NCI-H2196 treated with DMSO at 0.1 percent for 48 hours (cell line): ENCODE results near the gene CEP131.

Source experiments
- DNase-seq: peaks from one replicate; lab custom pipeline; 2025; ENCODE audit not compliant: unreplicated experiment; lab: John Stamatoyannopoulos, UW

The CEP131 gene

DNA sequence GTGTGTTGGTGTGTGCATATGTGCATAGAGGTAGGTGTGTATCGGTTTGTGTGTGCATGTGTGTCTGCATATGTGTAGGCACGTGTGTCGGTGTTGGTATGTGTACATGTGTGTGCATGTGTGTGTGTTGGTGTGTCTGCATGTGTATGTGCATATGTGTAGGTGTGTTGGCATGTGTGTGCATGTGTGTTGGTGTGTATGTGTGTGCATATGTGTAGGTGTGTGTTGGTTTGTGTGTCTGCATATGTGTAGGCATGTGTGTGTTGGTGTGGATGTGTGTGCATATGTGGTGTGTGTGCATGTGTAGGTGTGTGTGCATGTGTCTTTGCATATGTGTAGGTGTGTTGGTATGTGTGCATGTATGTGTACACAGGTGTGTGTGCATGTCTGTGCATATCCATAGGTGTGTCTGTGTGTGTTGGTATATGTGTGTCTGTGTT lies 52.9 kb downstream of the CEP131 start:
- DNase-seq: no peak

DNA sequence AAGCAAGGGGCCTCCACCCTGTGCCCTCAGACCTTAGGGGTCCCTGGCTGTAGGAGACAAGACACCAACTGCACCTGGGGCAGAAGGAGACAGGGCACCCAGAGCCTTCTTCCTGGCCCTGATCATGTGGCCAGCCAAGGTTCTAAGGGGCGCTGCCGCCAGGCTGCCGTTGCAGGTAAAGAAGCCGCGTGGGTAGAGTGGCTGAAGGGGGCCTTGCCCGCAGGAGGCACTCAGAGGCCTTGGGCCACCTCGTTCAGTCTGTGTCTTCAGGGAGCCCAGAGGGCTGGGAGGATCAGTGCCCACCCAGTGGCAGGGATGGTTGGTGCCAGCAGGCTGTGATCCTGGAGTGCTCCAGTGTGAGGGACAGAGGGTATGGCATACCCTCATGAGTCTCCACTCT lies 55.1 kb downstream of the CEP131 start:
- no peak for DNase-seq

DNA sequence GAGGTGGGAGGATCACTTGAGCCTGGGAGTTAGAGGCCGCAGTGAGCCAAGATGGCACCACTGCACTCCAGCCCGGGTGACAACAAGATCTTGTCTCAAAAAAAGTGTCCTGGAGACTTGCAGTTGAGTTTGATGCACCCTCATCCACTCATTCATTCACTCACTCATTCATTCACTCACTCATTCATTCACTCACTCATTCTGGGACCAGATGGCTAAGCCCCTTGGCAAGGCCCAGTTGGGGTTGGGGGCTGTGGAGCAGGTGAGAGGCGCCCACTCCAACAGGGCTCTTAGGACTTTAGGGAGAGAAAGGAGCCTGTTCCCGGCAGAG lies 55.6 kb downstream of the CEP131 start:
- DNase-seq: no peak

DNA sequence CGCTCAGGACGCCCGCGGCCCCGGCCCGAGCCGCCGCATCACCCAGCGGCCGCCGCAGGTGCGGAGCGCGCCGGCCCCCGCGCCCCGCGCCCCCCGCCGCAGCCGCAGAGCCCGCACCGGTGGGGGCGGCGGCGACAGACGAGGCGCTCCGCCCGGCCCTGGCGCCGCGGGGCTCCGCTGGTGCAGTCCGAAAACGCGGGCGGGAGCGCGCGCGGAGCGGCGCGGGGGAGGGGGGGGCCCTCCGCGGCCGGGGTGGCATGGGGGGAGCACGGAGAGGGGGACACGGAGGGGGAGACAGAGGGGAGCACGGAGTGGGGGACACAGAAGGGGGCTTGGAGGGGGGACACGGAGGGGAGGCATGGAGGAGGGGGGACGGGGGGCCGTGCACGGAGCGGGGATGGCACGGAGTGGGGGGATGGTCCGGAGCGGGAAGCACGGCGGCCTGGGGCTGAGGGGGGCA lies 56.7 kb downstream of the CEP131 start, which contains the start of gene AATK:
Gene AATK, minus strand, starts transcription at position 189 of the 460 bp plus-strand sequence. CDS start 229 bp downstream, outside the sequence.
- DNase-seq: no peak

DNA sequence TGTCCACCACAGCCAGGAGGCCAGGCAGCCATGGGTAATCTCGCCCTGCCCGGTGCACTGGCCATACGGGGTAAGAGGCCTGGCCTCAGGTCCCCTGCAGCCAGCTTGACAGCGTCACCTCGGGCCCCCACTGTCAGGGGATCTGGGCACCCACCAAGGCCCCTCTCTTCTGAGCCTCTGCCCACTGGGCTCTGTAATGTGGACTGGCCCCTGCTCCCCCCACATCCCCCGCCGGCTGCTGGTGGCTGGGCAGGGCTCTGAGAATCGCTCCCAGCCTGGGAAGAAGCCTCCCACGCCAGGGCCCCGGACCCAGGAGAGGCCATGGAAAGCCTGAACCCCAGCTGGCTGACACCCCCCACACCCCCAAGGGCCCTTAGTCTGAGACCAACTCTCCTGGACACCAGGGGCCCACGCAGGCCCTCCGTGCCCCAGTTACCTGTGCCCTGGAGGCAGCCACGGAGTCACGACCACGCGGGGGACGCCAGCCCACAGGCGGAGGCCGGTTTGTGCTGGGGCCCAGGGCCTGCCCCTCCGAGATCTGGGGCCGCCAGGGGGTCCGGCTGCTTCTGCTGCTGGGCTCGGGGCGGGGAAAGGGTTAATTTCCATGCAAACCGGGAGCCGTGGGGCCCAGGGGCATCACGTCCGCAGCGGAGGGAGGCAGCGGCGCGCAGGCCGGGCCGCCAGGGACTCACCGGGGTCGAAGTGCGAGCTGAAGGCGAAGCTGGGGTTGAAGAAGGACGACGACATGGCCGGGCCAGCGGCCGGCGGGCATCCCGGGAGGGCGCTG lies 57.3 kb downstream of the CEP131 start, which contains the start of gene PVALEF:
Gene PVALEF, plus strand, starts transcription at position 262 of the 787 bp plus-strand sequence. CDS start 15,720 bp downstream, outside the sequence.
- no peak for DNase-seq

- DNase-seq: no peak
Measured at GRCh38 chr17:81164371-81165245, 58.2 kb downstream of the CEP131 start.

- no peak for DNase-seq
Measured at GRCh38 chr17:81163703-81164370, 58.9 kb downstream of the CEP131 start.

GRCh38 chr17:81163051-81163695 lies 59.6 kb downstream of the CEP131 start:
- no peak for DNase-seq

GRCh38 chr17:81162491-81162890 lies 60.3 kb downstream of the CEP131 start:
- no peak for DNase-seq

DNA sequence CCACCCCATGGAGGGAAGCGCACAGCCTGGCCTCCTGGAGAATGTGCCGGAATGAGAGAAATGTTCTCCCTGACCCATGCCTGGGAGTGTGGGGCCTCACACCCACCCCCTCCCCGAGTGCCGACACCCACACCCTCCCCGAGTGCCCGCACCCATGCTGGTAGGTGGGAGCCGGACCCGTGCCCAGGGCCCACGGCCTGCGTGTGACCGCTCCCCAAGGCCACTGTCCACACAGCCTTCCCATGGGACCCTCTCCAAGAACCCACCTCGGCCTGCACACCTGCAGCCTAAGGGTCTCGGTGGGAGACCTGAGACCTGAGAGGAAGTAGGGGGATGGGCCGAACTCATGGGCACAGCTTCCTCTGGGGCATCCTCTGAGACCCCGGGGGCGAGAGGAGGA lies 60.8 kb downstream of the CEP131 start:
- no peak for DNase-seq

DNA sequence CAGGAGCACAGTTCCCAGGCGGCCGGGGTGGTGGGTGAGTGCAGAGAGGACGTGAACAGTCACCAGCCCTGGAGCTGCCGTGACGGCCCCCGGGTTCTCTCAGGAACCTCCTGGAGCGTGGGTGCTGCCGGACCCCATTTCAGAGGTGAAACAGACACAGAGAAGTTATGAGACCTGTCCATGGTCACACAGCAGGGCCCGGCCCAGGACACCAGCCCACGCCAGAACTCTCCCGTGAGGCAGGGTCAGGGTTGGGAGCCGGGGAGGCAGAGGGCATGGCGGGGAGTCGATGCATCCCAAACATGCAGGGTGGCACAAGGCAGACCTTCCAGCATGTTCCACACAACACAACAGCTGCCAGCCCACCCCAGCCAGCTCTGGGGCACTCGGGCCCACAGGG lies 61.2 kb downstream of the CEP131 start:
- no peak for DNase-seq

DNA sequence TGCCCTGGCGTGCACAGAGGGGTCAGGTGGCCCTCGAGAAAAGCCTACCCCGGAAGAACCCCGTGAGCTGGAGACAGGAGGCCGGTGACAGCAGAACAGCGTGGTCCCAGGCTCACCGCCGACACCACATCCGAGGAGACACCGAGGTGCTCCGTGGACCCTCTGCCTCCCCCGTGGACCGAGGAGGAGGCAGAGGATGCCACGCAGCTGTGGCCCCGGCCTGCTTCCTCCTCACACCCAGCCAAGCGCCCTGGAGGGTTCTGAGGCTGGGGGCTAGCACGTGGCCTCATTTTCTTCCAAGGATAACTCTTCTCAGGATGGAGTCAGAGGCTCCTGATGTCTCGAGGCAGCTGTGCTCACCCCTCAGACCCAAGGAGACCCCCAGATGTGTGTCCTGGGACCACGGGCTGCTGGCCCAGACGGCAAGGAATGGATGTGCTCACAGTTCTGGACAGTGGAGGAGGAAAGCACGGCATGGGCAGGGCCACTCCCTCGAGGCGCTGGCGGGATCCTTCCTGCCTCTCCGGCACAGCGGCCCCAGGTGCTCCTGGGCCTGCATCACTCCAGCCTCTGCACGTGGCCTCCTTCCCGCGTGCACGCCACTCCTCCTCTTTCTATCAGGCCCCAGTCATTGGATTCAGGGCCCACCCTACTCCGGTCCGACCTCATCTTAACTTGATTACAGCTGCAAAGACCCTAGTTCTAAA lies 61.9 kb downstream of the CEP131 start:
- DNase-seq: no peak

DNA sequence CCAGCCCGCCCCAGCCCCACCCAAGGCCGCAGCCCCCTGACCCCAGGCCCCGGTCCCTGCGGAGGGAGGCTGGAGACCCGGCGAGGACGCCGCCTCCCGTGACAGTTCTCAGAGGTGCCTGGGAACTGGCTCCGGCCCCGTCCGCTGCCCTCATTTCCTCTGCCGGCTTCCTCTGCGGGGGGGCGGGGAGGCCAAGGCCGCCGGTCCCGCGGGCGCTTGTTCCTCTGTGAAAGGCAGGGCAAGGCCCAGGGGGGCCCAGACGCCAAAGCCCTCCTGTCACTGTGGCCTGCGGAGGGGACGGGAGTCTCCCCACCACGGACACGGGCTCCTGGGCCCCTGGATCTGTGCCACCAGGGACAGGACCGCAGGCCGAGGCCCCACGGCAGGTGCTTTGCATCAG lies 62.5 kb downstream of the CEP131 start:
- no peak for DNase-seq

GRCh38 chr17:81159611-81160265 lies 63.0 kb downstream of the CEP131 start:
- no peak for DNase-seq

- no peak for DNase-seq
Measured at GRCh38 chr17:81158688-81159590, 63.8 kb downstream of the CEP131 start.

DNA sequence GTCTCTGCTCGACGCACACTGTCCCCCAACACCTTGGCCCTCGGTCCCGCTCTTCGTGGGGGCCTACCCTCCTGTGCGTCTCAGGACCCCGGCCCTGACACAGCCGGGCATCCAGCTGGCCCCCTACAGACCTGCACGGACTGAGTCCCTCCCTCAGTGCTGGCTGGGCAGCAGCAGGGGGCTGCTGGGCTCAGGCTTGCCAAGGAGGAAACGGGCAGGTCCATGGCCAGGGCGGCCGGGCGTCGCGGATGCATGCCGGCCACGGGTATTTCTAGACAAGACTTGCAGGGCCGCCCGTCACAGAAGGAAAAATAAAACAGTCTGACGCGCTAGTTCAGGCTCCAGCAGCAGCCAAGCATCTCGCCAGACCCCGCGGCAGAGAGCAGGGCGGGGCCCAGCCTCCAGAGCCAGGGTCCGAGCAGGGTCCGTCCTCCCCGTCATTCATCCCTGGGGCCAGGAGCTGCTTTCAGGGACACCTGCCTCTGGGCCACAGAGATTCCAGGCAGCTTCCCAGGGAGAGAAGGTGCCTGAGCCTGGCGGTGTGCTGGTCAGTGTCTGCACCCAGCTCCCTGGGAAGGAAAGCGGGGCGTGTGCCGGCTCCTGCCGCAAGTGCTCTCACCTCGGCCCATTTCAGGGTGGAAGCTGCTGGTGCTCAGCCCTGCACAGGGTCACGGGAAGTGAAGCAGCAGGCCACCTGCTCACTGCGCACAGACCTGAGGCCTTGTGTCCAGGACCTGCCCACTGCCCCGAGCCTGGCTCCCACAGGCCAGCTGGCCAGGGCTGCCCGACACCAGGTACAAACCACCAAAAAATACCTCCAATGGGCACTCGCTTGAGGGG lies 64.7 kb downstream of the CEP131 start:
- no peak for DNase-seq

DNA sequence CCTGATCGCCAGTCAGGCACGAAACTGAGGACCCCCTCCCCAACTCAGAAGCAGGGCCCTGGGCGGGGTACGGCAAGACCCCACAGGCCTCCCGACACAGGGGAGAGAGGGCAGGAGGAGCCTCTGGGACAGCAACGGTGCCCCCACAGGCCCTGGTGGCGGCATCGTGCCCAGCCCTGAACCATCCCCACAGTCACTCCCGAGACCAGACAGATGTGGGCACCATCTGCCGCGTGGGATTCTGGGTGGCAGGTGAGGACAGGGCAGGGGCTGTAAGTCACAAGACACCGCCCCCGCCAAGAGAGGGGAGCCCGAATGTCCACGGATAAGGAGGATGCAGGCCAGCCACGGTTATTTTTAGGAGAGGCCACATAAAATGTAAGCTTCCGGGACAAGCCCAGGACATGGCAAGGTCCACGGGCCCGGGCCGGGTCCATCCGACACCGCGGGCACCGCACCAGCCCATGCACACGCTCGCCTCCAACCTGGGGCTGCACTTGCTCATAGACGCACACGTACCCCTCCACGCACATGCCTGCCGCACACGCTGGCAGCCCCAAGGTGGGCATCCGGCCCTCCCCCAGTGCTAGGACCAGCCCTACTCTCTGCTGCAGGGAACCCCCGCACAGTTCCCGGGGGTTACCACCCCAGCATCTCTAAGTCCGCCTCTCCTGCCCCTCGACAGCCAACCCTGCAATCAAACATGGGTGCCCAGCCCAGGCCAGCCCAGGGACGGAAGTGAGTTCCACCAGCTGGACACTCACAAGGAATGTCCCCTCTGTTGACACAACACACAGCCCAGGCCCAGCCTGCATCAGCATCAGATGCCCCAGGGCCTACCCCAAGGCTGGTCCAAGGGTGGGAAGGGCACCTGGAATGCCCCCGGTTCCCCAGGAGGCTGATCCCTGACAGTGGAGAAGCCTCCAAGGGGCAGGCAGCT lies 65.6 kb downstream of the CEP131 start:
- DNase-seq: no peak
